ENCODE data around the gene RNASEH2A.
A peak's percentile ranks its signal among the peaks of the same experiment; 100 is the strongest.

RNASEH2A gene

GRCh38 chr19:12767150-12767549 lies 39.2 kb upstream of the RNASEH2A start:
- no peak for TF ChIP-seq CTCF (IDR thresholded peaks at IDR 0.05; ENCODE audit: extremely low read depth, missing control alignments)
- DNase-seq (ENCODE audit: low spot score) = no peak

- no peak for TF ChIP-seq CTCF (IDR thresholded peaks at IDR 0.05; ENCODE audit: extremely low read depth, missing control alignments)
- DNase-seq (ENCODE audit: low spot score) = no peak
Measured at GRCh38 chr19:12767666-12768065, 38.7 kb upstream of the RNASEH2A start.

- TF ChIP-seq CTCF (IDR thresholded peaks at IDR 0.05; ENCODE audit: extremely low read depth, missing control alignments) = peak; percentile 0
- DNase-seq (ENCODE audit: low spot score) = peak; percentile 90
Measured at GRCh38 chr19:12769689-12770088, 36.7 kb upstream of the RNASEH2A start.

- no peak for TF ChIP-seq CTCF (IDR thresholded peaks at IDR 0.05; ENCODE audit: extremely low read depth, missing control alignments)
- no peak for DNase-seq (ENCODE audit: low spot score)
Measured at GRCh38 chr19:12770922-12771321, 35.5 kb upstream of the RNASEH2A start.

GRCh38 chr19:12772323-12772722 lies 34.1 kb upstream of the RNASEH2A start:
- TF ChIP-seq CTCF (IDR thresholded peaks at IDR 0.05; ENCODE audit: extremely low read depth, missing control alignments) = no peak
- DNase-seq (ENCODE audit: low spot score) = no peak

- peak; percentile 15 for TF ChIP-seq CTCF (IDR thresholded peaks at IDR 0.05; ENCODE audit: extremely low read depth, missing control alignments)
- no peak for DNase-seq (ENCODE audit: low spot score)
Measured at GRCh38 chr19:12773571-12773970, 32.8 kb upstream of the RNASEH2A start.

- DNase-seq (ENCODE audit: low spot score) = no peak
Measured at GRCh38 chr19:12774588-12775555, 31.5 kb upstream of the RNASEH2A start, which contains the start of gene HOOK2. Gene HOOK2, minus strand, starts transcription at chr19:12775552. Its CDS starts 103 bp downstream, at chr19:12775449.

More at GRCh38 chr19:12774588-12775555, 31.5 kb upstream of the RNASEH2A start, which contains the start of gene HOOK2:
- TF ChIP-seq CTCF (IDR thresholded peaks at IDR 0.05; ENCODE audit: extremely low read depth, missing control alignments) = no peak
